Upper lobe of right lung (tissue), 1 donor: ENCODE data around the gene RAD51B. TPM values are rescaled to one million over a fixed set of nuclear protein-coding genes. Genes with fewer than 3 reads are reported as not detected.

Experiments
- ATAC-seq: fragments of 200-7000 bp; cut with Tn5 transposase; one replicate; pipeline ENCODE4 v1.9.1; 2020; ENCODE audit warnings: mild to moderate bottlenecking, moderate library complexity
- DNase-seq: peaks from one replicate; pipeline ENCODE4 v3.0.0-alpha.2; 2020
- H3K27ac ChIP-seq: fragments of 200-600 bp; one replicate; pipeline ENCODE4 v1.8.0; 2022
- H3K27me3 ChIP-seq: fragments of 200-600 bp; one replicate; pipeline ENCODE4 v1.8.0; 2022; ENCODE audit warnings: mild to moderate bottlenecking
- H3K36me3 ChIP-seq: fragments of 200-600 bp; one replicate; pipeline ENCODE4 v1.8.0; 2022
- H3K4me1 ChIP-seq: fragments of 200-600 bp; one replicate; pipeline ENCODE4 v1.8.0; 2022
- H3K4me3 ChIP-seq: fragments of 200-600 bp; one replicate; pipeline ENCODE4 v1.8.0; 2022; ENCODE audit warnings: mild to moderate bottlenecking
- H3K9me3 ChIP-seq: fragments of 200-600 bp; one replicate; pipeline ENCODE4 v1.8.0; 2022
- CTCF ChIP-seq: fragments of 200-600 bp; IDR thresholded peaks from one replicate; pipeline ENCODE4 v1.8.0; 2022; ENCODE audit warnings: antibody characterized with exemption
- intact Hi-C: fragments of 100-400 bp; cut with DNase I; formaldehyde crosslinking; loops from one replicate; pipeline ENCODE4 v1.11.0; 2022
- total RNA-seq: library from RNA; stranded (reverse); fragmentation: NEBNext Ultra II Directional; extraction: Animal tissue kit (Norgen Biotek cat#: 25700); gene quantifications from one replicate; pipeline ENCODE4 v1.2.1, GENCODE V29; 2021
- donor health status: DM: no; HTN: yes; CAD: no; lungs with severe emphysema.

The RAD51B gene
- total RNA-seq, 1 donor from 2014 or later: 11.5 TPM

GRCh38 chr14:67886191-67886590 is 66.6 kb downstream of the RAD51B start:
- DNase-seq (no peak), ATAC-seq (no peak)
- H3K36me3 ChIP-seq: no peaks in the 10 kb centered on the region
- H3K27me3 ChIP-seq: no peaks in the 10 kb centered on the region
- intact Hi-C loops: no loop called here
- no peaks in the 10 kb centered on the region for H3K4me1 ChIP-seq
- H3K4me3 ChIP-seq: no peak overlapping the region
- H3K9me3 ChIP-seq: no peaks in the 10 kb centered on the region
- TF ChIP-seq CTCF: no peak
- H3K27ac ChIP-seq: no peak overlapping the region

- Histone ChIP-seq H3K4me1 (no peaks in the 10 kb centered on the region), H3K36me3 (no peaks in the 10 kb centered on the region), H3K9me3 (no peaks in the 10 kb centered on the region), H3K27ac (no peak overlapping the region), H3K4me3 (no peak overlapping the region), H3K27me3 (no peaks in the 10 kb centered on the region)
- TF ChIP-seq CTCF: no peak
- DNase-seq (no peak), ATAC-seq (no peak)
- intact Hi-C loops: no loop called here
These were observed 67.9 kb downstream of the RAD51B start for GRCh38 chr14:67887478-67887877.

- H3K27me3 ChIP-seq: no peaks in the 10 kb centered on the region
- DNase-seq (no peak), ATAC-seq (no peak)
- H3K9me3 ChIP-seq: no peaks in the 10 kb centered on the region
- H3K36me3 ChIP-seq: no peaks in the 10 kb centered on the region
- TF ChIP-seq CTCF: no peak
- no peak overlapping the region for H3K4me3 ChIP-seq
- H3K4me1 ChIP-seq: no peaks in the 10 kb centered on the region
- intact Hi-C loops: no loop called here
- H3K27ac ChIP-seq: no peak overlapping the region
These were observed 69.9 kb downstream of the RAD51B start for GRCh38 chr14:67889455-67889854.

GRCh38 chr14:67892466-67893100 is 73.0 kb downstream of the RAD51B start:
- Histone ChIP-seq H3K9me3 (no peaks in the 10 kb centered on the region), H3K36me3 (no peaks in the 10 kb centered on the region), H3K27ac (no peak overlapping the region), H3K4me1 (no peaks in the 10 kb centered on the region), H3K27me3 (no peaks in the 10 kb centered on the region), H3K4me3 (no peak overlapping the region)
- intact Hi-C loops: no loop called here
- DNase-seq (no peak), ATAC-seq (no peak)
- no peak for TF ChIP-seq CTCF

- H3K4me1 ChIP-seq: no peaks in the 10 kb centered on the region
- ATAC-seq: no peak
- intact Hi-C loops: no loop called here
- no peak overlapping the region for H3K27ac ChIP-seq
- no peak for TF ChIP-seq CTCF
- H3K27me3 ChIP-seq: no peaks in the 10 kb centered on the region
- no peaks in the 10 kb centered on the region for H3K36me3 ChIP-seq
- H3K9me3 ChIP-seq: no peaks in the 10 kb centered on the region
- H3K4me3 ChIP-seq: no peak overlapping the region
- no peak for DNase-seq
These were observed 80.7 kb downstream of the RAD51B start for GRCh38 chr14:67900231-67900630.
